ENCODE data around the gene DAB2IP. TPM values are rescaled to one million over a fixed set of nuclear protein-coding genes. Genes with fewer than 3 reads are reported as not detected.

DAB2IP gene
- total RNA-seq, 4 donors from 2014 or later, result 42.0 to 93.4 (median 47.9) TPM

DNA sequence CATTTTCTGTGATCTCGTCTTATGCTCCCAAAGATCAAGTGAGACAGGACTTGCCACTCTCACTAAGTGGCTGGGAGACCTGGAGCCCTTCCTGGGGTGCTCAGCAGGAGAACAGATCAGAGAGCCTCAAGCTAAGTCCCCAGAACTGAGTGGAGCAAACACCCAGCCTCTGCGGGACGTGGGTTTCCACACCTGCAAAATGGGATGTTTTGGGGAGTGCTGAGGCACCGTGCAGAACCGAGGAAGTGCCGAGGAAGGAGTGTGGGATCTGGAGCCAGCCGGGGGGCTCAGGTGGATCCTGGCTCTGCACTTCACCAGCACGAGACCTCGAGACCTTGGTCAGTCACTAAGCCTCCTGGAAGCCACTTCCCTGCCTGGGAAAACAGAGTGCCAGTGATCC lies 166.0 kb downstream of the DAB2IP start:
- Histone ChIP-seq H3K9me3 (no peaks in the 10 kb centered on the region), H3K27me3 (no peaks in the 10 kb centered on the region), H3K4me1 (no peaks in the 10 kb centered on the region), H3K36me3 (peaks cover 0 to 17% of the 10 kb centered on the region in 2 donors), H3K27ac (no peak overlapping the region), H3K4me3 (no peak overlapping the region)
- WGBS, 2 donors (ENCODE audit: low coverage in 1 of 2), result 82% methylated on average over 5 of the region's 9 CpGs; no CpG with 5 or more reads in 1 of the 2 donors
- ATAC-seq, result no peak
- TF ChIP-seq EP300 (IDR thresholded peaks at IDR 0.05), result no peak
- no peak for TF ChIP-seq POLR2A (IDR thresholded peaks at IDR 0.05)
- no peak for TF ChIP-seq POLR2AphosphoS5 (IDR thresholded peaks at IDR 0.05)
- TF ChIP-seq, protein P1, sequence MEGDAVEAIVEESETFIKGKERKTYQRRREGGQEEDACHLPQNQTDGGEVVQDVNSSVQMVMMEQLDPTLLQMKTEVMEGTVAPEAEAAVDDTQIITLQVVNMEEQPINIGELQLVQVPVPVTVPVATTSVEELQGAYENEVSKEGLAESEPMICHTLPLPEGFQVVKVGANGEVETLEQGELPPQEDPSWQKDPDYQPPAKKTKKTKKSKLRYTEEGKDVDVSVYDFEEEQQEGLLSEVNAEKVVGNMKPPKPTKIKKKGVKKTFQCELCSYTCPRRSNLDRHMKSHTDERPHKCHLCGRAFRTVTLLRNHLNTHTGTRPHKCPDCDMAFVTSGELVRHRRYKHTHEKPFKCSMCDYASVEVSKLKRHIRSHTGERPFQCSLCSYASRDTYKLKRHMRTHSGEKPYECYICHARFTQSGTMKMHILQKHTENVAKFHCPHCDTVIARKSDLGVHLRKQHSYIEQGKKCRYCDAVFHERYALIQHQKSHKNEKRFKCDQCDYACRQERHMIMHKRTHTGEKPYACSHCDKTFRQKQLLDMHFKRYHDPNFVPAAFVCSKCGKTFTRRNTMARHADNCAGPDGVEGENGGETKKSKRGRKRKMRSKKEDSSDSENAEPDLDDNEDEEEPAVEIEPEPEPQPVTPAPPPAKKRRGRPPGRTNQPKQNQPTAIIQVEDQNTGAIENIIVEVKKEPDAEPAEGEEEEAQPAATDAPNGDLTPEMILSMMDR (IDR thresholded peaks at IDR 0.05), result no peak

DNA sequence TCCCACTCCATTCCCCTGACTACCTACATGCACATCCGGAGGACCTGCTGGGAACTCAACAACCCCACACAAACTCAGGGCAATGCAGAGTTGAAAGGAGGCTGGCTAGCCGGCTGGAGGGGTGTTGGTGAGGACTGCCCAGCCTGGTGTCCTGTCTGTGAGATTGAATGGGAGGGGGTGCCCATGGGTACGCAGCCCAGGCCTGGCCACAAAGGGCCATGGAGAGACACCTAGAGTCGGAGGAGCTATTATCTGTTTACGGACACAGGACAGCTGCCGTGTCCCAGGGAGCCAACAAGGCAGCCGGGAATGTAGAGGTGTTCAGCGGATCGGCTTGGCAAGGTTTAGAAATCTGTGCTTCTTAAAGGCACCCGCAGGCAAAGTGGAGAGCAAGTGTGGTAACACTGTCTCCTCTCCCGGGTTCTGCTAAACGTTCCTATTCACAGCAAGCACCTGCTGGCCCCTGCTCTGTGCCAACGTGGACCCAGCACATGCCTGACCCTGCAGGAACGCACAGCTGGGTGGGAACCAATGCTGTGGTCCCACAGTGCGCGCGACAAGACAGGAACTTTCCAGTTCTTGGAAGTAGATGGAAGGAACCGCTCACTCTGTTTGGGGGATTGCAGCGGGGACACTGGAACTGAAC lies 166.7 kb downstream of the DAB2IP start:
- H3K4me1 ChIP-seq, result no peaks in the 10 kb centered on the region
- 95 to 100% methylated on average over 1 to 4 of the region's 19 CpGs for WGBS, 2 donors (ENCODE audit: low coverage in 1 of 2)
- TF ChIP-seq EP300 (IDR thresholded peaks at IDR 0.05) (no peak), POLR2AphosphoS5 (IDR thresholded peaks at IDR 0.05) (no peak), POLR2A (IDR thresholded peaks at IDR 0.05) (no peak)
- TF ChIP-seq, protein P1 (IDR thresholded peaks at IDR 0.05), result no peak
- peaks cover 0 to 20% of the 10 kb centered on the region in 2 donors for H3K36me3 ChIP-seq
- ATAC-seq, result no peak
- H3K4me3 ChIP-seq, result no peak overlapping the region
- no peaks in the 10 kb centered on the region for H3K27me3 ChIP-seq
- no peaks in the 10 kb centered on the region for H3K9me3 ChIP-seq
- H3K27ac ChIP-seq, result no peak overlapping the region

DNA sequence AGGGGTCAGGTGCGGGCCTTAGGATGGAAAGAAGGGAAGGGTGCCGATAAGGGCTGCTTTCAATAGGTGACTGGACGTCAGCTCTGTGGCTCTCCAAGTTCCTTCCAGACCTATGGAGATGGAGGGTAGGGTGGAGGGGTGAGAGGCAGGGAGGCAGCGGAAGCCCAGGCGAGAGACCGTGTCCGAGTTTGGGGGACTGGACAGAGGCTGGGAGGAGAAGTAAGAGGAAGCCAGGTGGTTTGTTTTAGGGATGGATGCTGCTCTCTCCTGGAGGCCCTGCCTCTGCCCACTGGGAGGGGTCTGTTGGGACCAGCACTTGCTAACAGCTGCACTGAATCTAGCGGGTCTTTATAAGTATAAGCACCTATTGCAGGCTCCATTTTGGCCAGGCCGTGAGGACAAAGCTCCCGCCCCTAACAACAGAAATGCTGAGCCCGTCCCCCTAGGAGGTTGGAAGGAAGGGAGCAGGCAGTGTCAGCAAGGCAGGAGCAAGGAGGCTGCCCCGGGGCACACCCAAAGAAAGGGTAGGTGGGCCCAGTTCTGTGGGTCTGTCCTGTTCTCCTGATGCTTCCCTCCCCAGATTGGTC lies 167.5 kb downstream of the DAB2IP start:
- TF ChIP-seq, protein P1 (IDR thresholded peaks at IDR 0.05), result no peak
- no peak for TF ChIP-seq POLR2A (IDR thresholded peaks at IDR 0.05)
- no peak for TF ChIP-seq EP300 (IDR thresholded peaks at IDR 0.05)
- TF ChIP-seq POLR2AphosphoS5 (IDR thresholded peaks at IDR 0.05), result no peak
- Histone ChIP-seq H3K9me3 (no peaks in the 10 kb centered on the region), H3K27me3 (no peaks in the 10 kb centered on the region), H3K4me3 (no peak overlapping the region), H3K27ac (no peak overlapping the region), H3K36me3 (peaks cover 0 to 20% of the 10 kb centered on the region in 2 donors), H3K4me1 (no peaks in the 10 kb centered on the region)
- ATAC-seq, result no peak
- 87 to 100% methylated on average over 3 to 9 of the region's 12 CpGs for WGBS, 2 donors (ENCODE audit: low coverage in 1 of 2)

GRCh38 chr9:121819428-121820231 lies 168.2 kb downstream of the DAB2IP start:
- no peak for ATAC-seq
- no peaks in the 10 kb centered on the region for H3K4me1 ChIP-seq
- H3K36me3 ChIP-seq, result peaks cover 0 to 20% of the 10 kb centered on the region in 2 donors
- no peaks in the 10 kb centered on the region for H3K9me3 ChIP-seq
- no peaks in the 10 kb centered on the region for H3K27me3 ChIP-seq
- TF ChIP-seq POLR2A (IDR thresholded peaks at IDR 0.05) (no peak), POLR2AphosphoS5 (IDR thresholded peaks at IDR 0.05) (no peak), EP300 (IDR thresholded peaks at IDR 0.05) (no peak)
- TF ChIP-seq, protein P1 (IDR thresholded peaks at IDR 0.05), result no peak
- 50 to 63% methylated on average over 3 to 9 of the region's 20 CpGs for WGBS, 2 donors (ENCODE audit: low coverage in 1 of 2)
- H3K4me3 ChIP-seq, result no peak overlapping the region
- H3K27ac ChIP-seq, result no peak overlapping the region
